Chondrocyte (in vitro differentiated cells): ENCODE measurements around the gene SCYGR6. TPM values are rescaled to one million over a fixed set of nuclear protein-coding genes. Genes with fewer than 3 reads are reported as not detected.

Experiments
- DNase-seq: peaks from one replicate; pipeline ENCODE4 v3.0.0; 2021; ENCODE audit warnings: mixed read lengths, low spot score
- H3K27ac Mint-ChIP-seq: one replicate; pipeline ENCODE4 v1.8.0; 2021; ENCODE audit warnings: mild to moderate bottlenecking, moderate library complexity, mixed read lengths; ENCODE audit not compliant: unreplicated experiment
- H3K27me3 Mint-ChIP-seq: 2 replicates; pipeline ENCODE4 v1.8.0; 2021; ENCODE audit warnings: low read depth, mixed read lengths
- H3K36me3 Mint-ChIP-seq: 2 replicates; pipeline ENCODE4 v1.8.0; 2021; ENCODE audit warnings: low read depth, mixed read lengths
- H3K4me1 Mint-ChIP-seq: 2 replicates; pipeline ENCODE4 v1.8.0; 2021; ENCODE audit warnings: low read depth, mild to moderate bottlenecking, mixed read lengths
- H3K4me3 Mint-ChIP-seq: one replicate; pipeline ENCODE4 v1.8.0; 2021; ENCODE audit warnings: mild to moderate bottlenecking, moderate library complexity, mixed read lengths; ENCODE audit not compliant: unreplicated experiment
- H3K9me3 Mint-ChIP-seq: 2 replicates; pipeline ENCODE4 v1.8.0; 2021; ENCODE audit warnings: low read depth, mixed read lengths
- total RNA-seq: library from RNA; stranded (reverse); gene quantifications from 3 replicates; pipeline ENCODE4 v1.2.1, GENCODE V29; 2021
- TF ChIP-seq, protein P1 (sequence below): fragments of 200-600 bp; sonication (generic); IDR thresholded peaks from 2 replicates; pipeline ENCODE4 v1.5.0; 2021; ENCODE audit warnings: antibody characterized with exemption, mild to moderate bottlenecking, moderate library complexity

SCYGR6 gene
- total RNA-seq, 1 donor from 2014 or later, result not detected

DNA sequence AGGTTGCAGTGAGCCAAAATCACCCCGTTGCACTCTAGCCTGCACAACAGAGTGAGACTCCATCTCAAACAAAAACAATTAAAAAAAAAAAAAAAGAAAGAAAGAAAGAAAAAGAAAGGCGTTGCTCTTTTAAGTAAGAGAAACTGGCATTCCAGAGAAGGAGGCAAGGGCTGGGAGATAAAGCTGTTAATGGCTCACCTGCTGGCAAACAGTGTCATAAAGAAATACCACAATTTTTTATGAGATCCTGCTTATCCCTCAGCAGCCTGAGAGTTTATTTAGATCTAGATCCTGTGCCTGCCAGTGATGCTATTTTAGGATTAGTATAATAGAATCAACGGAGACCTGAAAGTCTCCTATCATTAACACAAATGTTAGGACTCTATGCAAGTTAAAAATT, 23.0 kb downstream of the SCYGR6 start:
- no peaks in the 10 kb centered on the region for H3K9me3 Mint-ChIP-seq
- peaks cover 2% of the 10 kb centered on the region for H3K27me3 Mint-ChIP-seq
- H3K4me1 Mint-ChIP-seq, result peaks cover 6% of the 10 kb centered on the region
- DNase-seq, result no peak
- no peaks in the 10 kb centered on the region for H3K36me3 Mint-ChIP-seq
- H3K4me3 Mint-ChIP-seq, result no peak overlapping the region
- TF ChIP-seq, protein P1, sequence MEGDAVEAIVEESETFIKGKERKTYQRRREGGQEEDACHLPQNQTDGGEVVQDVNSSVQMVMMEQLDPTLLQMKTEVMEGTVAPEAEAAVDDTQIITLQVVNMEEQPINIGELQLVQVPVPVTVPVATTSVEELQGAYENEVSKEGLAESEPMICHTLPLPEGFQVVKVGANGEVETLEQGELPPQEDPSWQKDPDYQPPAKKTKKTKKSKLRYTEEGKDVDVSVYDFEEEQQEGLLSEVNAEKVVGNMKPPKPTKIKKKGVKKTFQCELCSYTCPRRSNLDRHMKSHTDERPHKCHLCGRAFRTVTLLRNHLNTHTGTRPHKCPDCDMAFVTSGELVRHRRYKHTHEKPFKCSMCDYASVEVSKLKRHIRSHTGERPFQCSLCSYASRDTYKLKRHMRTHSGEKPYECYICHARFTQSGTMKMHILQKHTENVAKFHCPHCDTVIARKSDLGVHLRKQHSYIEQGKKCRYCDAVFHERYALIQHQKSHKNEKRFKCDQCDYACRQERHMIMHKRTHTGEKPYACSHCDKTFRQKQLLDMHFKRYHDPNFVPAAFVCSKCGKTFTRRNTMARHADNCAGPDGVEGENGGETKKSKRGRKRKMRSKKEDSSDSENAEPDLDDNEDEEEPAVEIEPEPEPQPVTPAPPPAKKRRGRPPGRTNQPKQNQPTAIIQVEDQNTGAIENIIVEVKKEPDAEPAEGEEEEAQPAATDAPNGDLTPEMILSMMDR, result no peak
- H3K27ac Mint-ChIP-seq, result no peak overlapping the region

DNA sequence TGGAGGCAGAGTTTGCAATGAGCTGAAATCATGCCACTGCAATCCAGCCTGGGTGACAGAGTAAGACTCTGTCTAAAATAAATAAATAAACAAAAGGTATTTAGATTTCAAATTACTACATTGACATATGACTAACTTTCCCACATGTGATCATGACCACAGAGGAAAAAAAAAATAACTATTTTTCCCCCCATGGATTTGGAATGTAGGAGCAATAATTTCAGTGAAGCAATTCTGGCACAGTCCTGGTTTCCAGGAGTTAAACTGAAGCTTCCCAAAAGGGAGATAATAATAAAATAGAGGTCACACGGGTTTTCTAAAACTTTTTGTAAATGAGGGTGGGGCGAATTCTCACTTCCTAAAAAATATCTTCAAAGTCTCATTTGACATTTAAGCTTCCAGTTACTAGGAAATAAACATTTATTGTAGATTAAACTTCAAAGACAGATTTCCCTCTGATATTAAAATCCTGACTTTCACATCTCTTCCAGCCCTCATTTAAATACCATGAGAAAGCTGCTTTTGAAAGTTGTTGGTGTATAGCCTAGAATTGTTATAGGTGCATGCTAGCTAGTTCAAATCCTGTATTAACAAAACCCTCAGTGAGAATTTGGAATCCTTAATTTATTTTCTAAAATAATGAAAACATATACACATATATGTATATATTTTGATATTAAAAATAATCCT, 27.4 kb downstream of the SCYGR6 start:
- Mint-ChIP-seq H3K27ac (no peak overlapping the region), H3K4me3 (no peak overlapping the region), H3K4me1 (no peaks in the 10 kb centered on the region), H3K9me3 (peaks cover 5% of the 10 kb centered on the region), H3K27me3 (peaks cover 19% of the 10 kb centered on the region), H3K36me3 (no peaks in the 10 kb centered on the region)
- DNase-seq, result no peak
- TF ChIP-seq, protein P1, result no peak

DNA sequence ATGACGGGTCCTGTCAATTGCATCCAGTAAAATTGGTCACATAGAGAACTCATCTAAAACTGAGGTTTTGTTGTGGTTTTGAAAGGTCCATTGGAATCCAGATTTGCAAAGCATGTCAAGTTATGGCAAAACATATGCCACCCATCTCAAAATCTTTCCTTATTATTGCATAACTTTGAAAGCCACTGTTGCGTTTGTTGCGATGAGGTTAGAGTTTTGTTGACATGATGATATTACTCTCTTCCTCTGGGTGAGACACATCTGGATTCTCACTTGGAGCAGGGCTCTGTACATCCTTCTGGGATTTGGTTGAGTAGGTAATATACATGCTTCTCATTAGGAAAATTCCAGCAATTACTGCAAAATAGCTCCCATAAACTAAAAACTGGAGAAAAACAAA, 37.4 kb downstream of the SCYGR6 start:
- Mint-ChIP-seq H3K36me3 (no peaks in the 10 kb centered on the region), H3K4me3 (no peak overlapping the region), H3K4me1 (no peaks in the 10 kb centered on the region), H3K9me3 (no peaks in the 10 kb centered on the region), H3K27ac (no peak overlapping the region), H3K27me3 (peaks cover 23% of the 10 kb centered on the region)
- no peak for DNase-seq
- TF ChIP-seq, protein P1, result no peak

DNA sequence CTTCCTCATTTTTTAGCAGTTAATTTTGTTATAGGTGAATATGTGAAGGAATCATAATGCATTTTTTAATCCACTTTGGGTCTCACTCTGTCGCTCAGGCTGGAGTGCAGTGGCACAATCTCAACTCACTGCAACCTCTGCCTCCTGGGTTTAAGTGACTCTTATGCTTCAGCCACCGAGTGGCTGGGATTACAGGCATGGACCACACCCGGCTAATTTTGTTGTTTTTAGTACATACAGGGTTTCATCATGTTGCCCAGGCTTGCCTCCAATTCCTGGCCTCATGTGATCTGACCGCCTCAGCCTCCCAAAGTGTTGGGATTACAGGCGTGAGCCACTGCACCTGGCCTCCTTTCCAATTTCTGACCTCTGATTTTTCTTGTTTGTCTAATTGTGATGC, 40.3 kb downstream of the SCYGR6 start:
- Mint-ChIP-seq H3K27me3 (peaks cover 8% of the 10 kb centered on the region), H3K9me3 (no peaks in the 10 kb centered on the region), H3K4me1 (no peaks in the 10 kb centered on the region), H3K36me3 (no peaks in the 10 kb centered on the region), H3K4me3 (no peak overlapping the region), H3K27ac (no peak overlapping the region)
- DNase-seq, result no peak
- TF ChIP-seq, protein P1, result no peak

DNA sequence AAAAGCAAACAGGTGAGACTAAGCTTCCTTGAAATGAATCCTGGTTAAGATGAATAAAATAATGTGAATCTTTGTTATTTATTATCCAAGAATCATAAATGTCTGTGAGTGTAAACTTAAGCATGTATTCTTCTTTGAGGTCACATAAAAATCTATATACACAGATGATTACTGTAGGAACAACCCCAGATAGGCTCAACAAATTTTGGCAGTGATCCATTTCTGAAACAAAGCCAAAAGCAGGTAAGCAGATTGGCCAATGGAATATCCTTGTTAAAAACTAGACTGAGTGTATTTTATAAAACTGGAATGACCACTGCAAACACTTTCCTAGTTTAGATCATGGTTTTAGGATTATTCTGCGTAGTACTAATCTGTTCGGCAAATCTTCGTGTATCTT, 46.6 kb downstream of the SCYGR6 start:
- no peaks in the 10 kb centered on the region for H3K9me3 Mint-ChIP-seq
- no peak for DNase-seq
- TF ChIP-seq, protein P1, result no peak
- no peaks in the 10 kb centered on the region for H3K4me1 Mint-ChIP-seq
- H3K27ac Mint-ChIP-seq, result no peak overlapping the region
- no peak overlapping the region for H3K4me3 Mint-ChIP-seq
- H3K36me3 Mint-ChIP-seq, result no peaks in the 10 kb centered on the region
- H3K27me3 Mint-ChIP-seq, result no peaks in the 10 kb centered on the region
